ENCODE measurements around the gene TMCO4. TPM values are rescaled to one million over a fixed set of nuclear protein-coding genes. Genes with fewer than 3 reads are reported as not detected.

The TMCO4 gene
- polyA plus RNA-seq, 1 experiment, result 10.1 TPM

DNA sequence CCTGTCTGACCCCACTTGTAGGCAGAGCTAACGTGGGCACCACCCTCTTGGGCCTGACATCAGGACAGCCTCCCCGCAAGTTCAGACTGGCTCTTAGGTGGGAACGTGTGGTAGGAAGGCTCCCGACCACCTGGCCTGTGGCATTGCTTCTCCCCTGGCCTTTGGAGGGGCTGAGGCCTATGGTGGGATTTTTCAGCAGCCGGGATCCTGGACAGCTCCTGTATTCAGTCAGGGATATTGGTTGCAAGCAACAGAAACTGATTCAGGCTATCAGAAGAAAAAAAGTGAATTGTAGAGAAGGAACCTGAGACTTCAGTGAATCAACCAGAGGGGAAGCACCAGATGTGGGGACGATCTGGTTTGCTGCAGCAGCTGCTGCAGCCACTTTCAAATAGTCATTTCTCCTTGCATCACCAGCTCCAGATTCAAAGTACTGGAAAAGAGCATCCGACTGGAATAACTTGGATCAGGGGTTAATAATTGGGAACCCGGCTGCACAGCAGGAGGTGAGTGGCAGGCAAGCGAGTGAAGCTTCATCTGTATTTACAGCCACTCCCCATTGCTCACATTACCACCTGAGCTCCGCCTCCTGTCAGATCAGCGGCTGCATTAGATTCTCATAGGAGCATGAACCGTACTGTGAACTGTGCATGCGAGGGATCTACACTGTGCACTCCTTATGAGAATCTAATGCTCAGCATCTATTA is 9.5 kb upstream of the TMCO4 start:
- no peak overlapping the region for H3K27ac ChIP-seq (ENCODE audit: low read depth, low read length)
- peaks cover 8% of the 10 kb centered on the region; the same call in 1 of the 2 replicates for H3K9me3 ChIP-seq (ENCODE audit: control insufficient read depth, insufficient read depth, low read length)
- H3K4me3 ChIP-seq (ENCODE audit: low read depth, low read length), result no peak overlapping the region
- TF ChIP-seq, protein P1, sequence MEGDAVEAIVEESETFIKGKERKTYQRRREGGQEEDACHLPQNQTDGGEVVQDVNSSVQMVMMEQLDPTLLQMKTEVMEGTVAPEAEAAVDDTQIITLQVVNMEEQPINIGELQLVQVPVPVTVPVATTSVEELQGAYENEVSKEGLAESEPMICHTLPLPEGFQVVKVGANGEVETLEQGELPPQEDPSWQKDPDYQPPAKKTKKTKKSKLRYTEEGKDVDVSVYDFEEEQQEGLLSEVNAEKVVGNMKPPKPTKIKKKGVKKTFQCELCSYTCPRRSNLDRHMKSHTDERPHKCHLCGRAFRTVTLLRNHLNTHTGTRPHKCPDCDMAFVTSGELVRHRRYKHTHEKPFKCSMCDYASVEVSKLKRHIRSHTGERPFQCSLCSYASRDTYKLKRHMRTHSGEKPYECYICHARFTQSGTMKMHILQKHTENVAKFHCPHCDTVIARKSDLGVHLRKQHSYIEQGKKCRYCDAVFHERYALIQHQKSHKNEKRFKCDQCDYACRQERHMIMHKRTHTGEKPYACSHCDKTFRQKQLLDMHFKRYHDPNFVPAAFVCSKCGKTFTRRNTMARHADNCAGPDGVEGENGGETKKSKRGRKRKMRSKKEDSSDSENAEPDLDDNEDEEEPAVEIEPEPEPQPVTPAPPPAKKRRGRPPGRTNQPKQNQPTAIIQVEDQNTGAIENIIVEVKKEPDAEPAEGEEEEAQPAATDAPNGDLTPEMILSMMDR (IDR thresholded peaks at IDR 0.05; ENCODE audit: low read depth, low read length), result no peak
- DNase-seq (ENCODE audit: low read depth, low spot score), result no peak
- ChIA-PET CTCF (interaction anchor here (0.7 to 1.1 kb wide), 4 partner anchors 37 to 147 kb away, joined by 3 to 4 read pairs (median 4); no protein-coding TSS in a partner anchor), POLR2A (no interaction called here)
- H3K27me3 ChIP-seq (ENCODE audit: control insufficient read depth, insufficient read depth, low read length), result peaks cover 11% of the 10 kb centered on the region

DNA sequence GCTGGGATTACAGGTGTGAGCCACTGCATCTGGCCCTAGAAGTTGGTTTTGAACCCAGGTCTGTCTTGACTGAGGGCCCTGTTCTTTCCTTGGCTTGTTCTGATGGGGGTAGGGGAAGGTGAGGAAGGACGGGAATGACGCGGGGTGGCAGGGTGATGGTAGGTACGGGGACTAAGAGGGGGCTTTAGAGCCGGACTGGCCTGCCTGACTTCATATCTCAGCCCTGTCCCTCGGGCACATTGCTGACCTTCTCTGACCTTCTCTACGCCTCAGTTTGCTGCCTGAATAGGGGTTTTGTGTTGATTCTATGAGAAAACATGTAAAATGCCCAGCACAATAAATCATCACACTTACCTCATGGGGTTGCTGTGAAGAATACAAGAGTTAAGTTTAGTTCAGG is 8.6 kb upstream of the TMCO4 start:
- no peak for DNase-seq (ENCODE audit: low read depth, low spot score)
- TF ChIP-seq, protein P1 (IDR thresholded peaks at IDR 0.05; ENCODE audit: low read depth, low read length), result no peak
- CTCF ChIA-PET, result interaction anchor here (0.7 to 1.1 kb wide), 3 partner anchors 47 to 146 kb away, joined by 3 to 4 read pairs (median 3); no protein-coding TSS in a partner anchor
- Histone ChIP-seq H3K27me3 (ENCODE audit: control insufficient read depth, insufficient read depth, low read length) (peaks cover 13% of the 10 kb centered on the region), H3K27ac (ENCODE audit: low read depth, low read length) (no peak overlapping the region), H3K4me3 (ENCODE audit: low read depth, low read length) (no peak overlapping the region), H3K9me3 (ENCODE audit: control insufficient read depth, insufficient read depth, low read length) (peaks cover 8% of the 10 kb centered on the region; the same call in 1 of the 2 replicates)
- POLR2A ChIA-PET, result no interaction called here

DNA sequence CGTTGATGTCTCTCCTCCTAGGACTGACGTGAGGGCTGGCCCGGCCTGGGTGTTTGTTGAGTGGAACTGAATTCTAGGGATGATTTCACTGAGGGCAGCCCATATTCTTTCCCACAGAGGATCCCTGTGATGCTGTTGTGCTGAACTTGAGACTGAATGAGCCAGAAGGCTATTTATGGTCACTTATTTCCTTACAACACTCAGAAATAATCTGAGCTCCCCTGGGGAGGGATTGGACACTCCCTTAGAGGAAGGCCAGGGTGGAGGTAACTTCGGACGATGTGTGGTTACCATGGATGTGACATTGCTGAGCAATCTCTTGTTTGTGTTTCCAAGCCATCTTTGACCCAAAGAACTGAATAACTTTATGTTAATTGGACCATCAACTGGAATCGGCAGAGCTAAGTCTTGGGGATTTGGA is 5.1 kb upstream of the TMCO4 start:
- H3K27ac ChIP-seq (ENCODE audit: low read depth, low read length), result no peak overlapping the region
- H3K27me3 ChIP-seq (ENCODE audit: control insufficient read depth, insufficient read depth, low read length), result peaks cover 18% of the 10 kb centered on the region
- ChIA-PET POLR2A (no interaction called here), CTCF (interaction anchor here (1.3 to 2.4 kb wide), 2 partner anchors 42 to 143 kb away, joined by 4 to 5 read pairs; no protein-coding TSS in a partner anchor)
- no peak for DNase-seq (ENCODE audit: low read depth, low spot score)
- no peak overlapping the region for H3K4me3 ChIP-seq (ENCODE audit: low read depth, low read length)
- H3K9me3 ChIP-seq (ENCODE audit: control insufficient read depth, insufficient read depth, low read length), result peaks cover 8% of the 10 kb centered on the region
- TF ChIP-seq, protein P1 (IDR thresholded peaks at IDR 0.05; ENCODE audit: low read depth, low read length), result no peak

DNA sequence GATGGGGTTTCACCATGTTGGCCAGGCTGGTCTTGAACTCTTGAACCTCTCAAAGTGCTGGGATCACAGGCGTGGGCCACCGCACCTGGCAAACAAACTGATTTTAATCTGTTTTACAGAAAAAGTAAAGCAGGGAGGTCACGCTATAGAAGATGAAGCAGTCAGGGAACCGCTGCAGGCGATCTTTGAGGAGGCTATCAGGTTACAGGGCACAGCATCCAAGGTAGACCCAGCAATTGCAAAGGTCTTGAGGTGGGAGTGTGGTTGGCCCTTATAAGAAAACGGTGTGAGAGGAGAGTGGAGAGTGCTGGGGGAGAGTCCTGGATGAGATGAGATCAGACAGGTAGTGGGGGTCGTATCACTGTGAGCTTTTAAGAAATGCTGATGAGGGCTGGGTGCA is 2.6 kb upstream of the TMCO4 start:
- DNase-seq (ENCODE audit: low read depth, low spot score), result no peak
- Histone ChIP-seq H3K27ac (ENCODE audit: low read depth, low read length) (no peak overlapping the region), H3K27me3 (ENCODE audit: control insufficient read depth, insufficient read depth, low read length) (peaks cover 16% of the 10 kb centered on the region), H3K9me3 (ENCODE audit: control insufficient read depth, insufficient read depth, low read length) (no peaks in the 10 kb centered on the region; the same call in 1 of the 2 replicates), H3K4me3 (ENCODE audit: low read depth, low read length) (no peak overlapping the region)
- ChIA-PET CTCF (interaction anchor here (0.6 to 1.3 kb wide), 4 partner anchors 21 to 98 kb away, joined by 3 to 5 read pairs (median 4); no protein-coding TSS in a partner anchor), POLR2A (no interaction called here)
- TF ChIP-seq, protein P1 (IDR thresholded peaks at IDR 0.05; ENCODE audit: low read depth, low read length), result no peak
